Measurements from ENCODE around the gene OGFOD3. TPM values are rescaled to one million over a fixed set of nuclear protein-coding genes. Genes with fewer than 3 reads are reported as not detected.
"Not testable (repeated sequence)": the region's sequence is repeated elsewhere in the genome, so short reads cannot be mapped to it uniquely, and the experiment has no call there.

OGFOD3 gene
- total RNA-seq, 2 donors from 2014 or later = 24.9 to 27.4 TPM

GRCh38 chr17:82385559-82386254 lies 32.7 kb downstream of the OGFOD3 start:
- no peaks in the 10 kb centered on the region for H3K27me3 ChIP-seq (replicated peaks; ENCODE audit: insufficient read depth)
- H3K27ac ChIP-seq = no peak overlapping the region
- no peak for ATAC-seq (ENCODE audit: insufficient number of reproducible peaks, low FRiP score, low read depth)
- DNase-seq (ENCODE audit: low spot score) = no peak
- H3K36me3 ChIP-seq = no peaks in the 10 kb centered on the region
- no peak for TF ChIP-seq CTCF (IDR thresholded peaks at IDR 0.05)
- peak overlapping the region; percentile 23 for H3K4me3 ChIP-seq
- no peaks in the 10 kb centered on the region for H3K9me3 ChIP-seq
- peaks cover 14 to 42% of the 10 kb centered on the region in 2 donors for H3K4me1 ChIP-seq (ENCODE audit: control insufficient read depth in 1 of 2, low read depth in 2 of 2)

GRCh38 chr17:82384730-82385481 lies 33.5 kb downstream of the OGFOD3 start:
- H3K4me3 ChIP-seq = peak overlapping the region; percentile 30
- H3K27ac ChIP-seq = no peak overlapping the region
- H3K36me3 ChIP-seq = no peaks in the 10 kb centered on the region
- H3K9me3 ChIP-seq = no peaks in the 10 kb centered on the region
- no peak for ATAC-seq (ENCODE audit: insufficient number of reproducible peaks, low FRiP score, low read depth)
- peaks cover 14 to 48% of the 10 kb centered on the region in 2 donors for H3K4me1 ChIP-seq (ENCODE audit: control insufficient read depth in 1 of 2, low read depth in 2 of 2)
- H3K27me3 ChIP-seq (replicated peaks; ENCODE audit: insufficient read depth) = no peaks in the 10 kb centered on the region
- peak; percentile 45 for DNase-seq (ENCODE audit: low spot score)
- TF ChIP-seq CTCF (IDR thresholded peaks at IDR 0.05) = no peak

DNA sequence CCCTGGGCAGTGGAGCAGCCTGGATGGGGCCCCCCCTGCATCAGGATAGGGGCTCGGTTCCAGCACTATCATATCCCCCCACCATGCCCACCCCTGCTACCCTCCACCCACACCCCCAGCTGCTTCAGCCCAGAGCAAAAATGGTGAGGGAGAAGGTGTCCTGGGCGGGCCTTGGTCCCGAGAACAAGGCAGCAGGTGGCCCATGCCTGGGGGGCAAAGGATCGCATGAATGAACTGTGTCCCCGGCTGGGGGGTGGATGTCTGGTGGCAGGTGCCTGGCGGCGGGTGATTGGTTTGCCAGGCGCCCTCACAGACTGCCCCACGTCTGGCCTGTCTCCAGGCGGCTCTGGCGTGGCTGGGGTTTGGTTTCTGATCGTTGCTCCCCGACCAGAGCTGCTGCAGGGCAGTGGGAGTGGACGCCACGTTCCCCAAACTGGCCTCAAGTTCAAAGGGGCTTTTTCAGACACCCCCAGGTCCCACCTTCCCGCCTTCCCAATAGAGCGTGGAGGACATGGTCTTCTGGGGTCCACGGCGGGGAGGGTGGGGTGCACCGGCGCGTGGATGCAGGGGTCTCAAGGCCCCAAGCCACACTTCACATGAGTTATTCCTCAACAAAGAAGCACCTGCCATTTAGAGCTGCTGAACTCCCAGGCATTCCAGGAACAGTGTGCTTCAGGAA lies 34.2 kb downstream of the OGFOD3 start:
- H3K27ac ChIP-seq = no peak overlapping the region
- no peaks in the 10 kb centered on the region for H3K9me3 ChIP-seq
- no peak for TF ChIP-seq CTCF (IDR thresholded peaks at IDR 0.05)
- ATAC-seq (ENCODE audit: insufficient number of reproducible peaks, low FRiP score, low read depth) = no peak
- no peaks in the 10 kb centered on the region for H3K27me3 ChIP-seq (replicated peaks; ENCODE audit: insufficient read depth)
- H3K36me3 ChIP-seq = no peaks in the 10 kb centered on the region
- H3K4me3 ChIP-seq = no peak overlapping the region
- H3K4me1 ChIP-seq (ENCODE audit: control insufficient read depth in 1 of 2, low read depth in 2 of 2) = peaks cover 14 to 49% of the 10 kb centered on the region in 2 donors
- no peak for DNase-seq (ENCODE audit: low spot score)

GRCh38 chr17:82383411-82383810 lies 35.0 kb downstream of the OGFOD3 start:
- Histone ChIP-seq H3K27ac (no peak overlapping the region), H3K4me3 (no peak overlapping the region), H3K9me3 (no peaks in the 10 kb centered on the region), H3K27me3 (replicated peaks; ENCODE audit: insufficient read depth) (no peaks in the 10 kb centered on the region), H3K4me1 (ENCODE audit: control insufficient read depth in 1 of 2, low read depth in 2 of 2) (peaks cover 14 to 57% of the 10 kb centered on the region in 2 donors), H3K36me3 (no peaks in the 10 kb centered on the region)
- DNase-seq (ENCODE audit: low spot score) (no peak), ATAC-seq (ENCODE audit: insufficient number of reproducible peaks, low FRiP score, low read depth) (no peak)
- no peak for TF ChIP-seq CTCF (IDR thresholded peaks at IDR 0.05)

DNA sequence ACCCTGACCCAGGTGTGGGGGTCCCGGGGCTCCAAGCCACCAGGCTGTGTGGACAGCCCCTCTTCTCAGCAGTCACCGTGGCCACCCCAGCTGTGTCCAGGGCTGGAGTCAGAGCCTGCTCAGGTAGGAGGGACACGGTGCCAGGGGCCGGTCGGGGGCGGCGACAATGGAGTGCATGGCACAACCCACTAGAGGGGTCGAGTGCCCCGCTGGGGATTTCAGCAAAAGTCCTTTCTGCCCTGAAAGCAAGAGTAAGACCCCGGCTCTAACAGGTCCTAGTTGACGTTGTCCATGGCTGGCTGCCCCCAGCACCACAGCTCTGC lies 35.5 kb downstream of the OGFOD3 start:
- no peak for ATAC-seq (ENCODE audit: insufficient number of reproducible peaks, low FRiP score, low read depth)
- H3K27ac ChIP-seq = no peak overlapping the region

GRCh38 chr17:82382220-82382932 lies 36.0 kb downstream of the OGFOD3 start:
- H3K27me3 ChIP-seq (replicated peaks; ENCODE audit: insufficient read depth); ATAC-seq (ENCODE audit: insufficient number of reproducible peaks, low FRiP score, low read depth); DNase-seq (ENCODE audit: low spot score): not testable (repeated sequence)

More for the DNA sequence above, 35.5 kb downstream of the OGFOD3 start:
- H3K4me3 ChIP-seq = no peak overlapping the region
- H3K36me3 ChIP-seq = no peaks in the 10 kb centered on the region
- no peaks in the 10 kb centered on the region for H3K9me3 ChIP-seq
- TF ChIP-seq CTCF (IDR thresholded peaks at IDR 0.05) = no peak
- DNase-seq (ENCODE audit: low spot score) = no peak
- peaks cover 14 to 62% of the 10 kb centered on the region in 2 donors for H3K4me1 ChIP-seq (ENCODE audit: control insufficient read depth in 1 of 2, low read depth in 2 of 2)
- no peaks in the 10 kb centered on the region for H3K27me3 ChIP-seq (replicated peaks; ENCODE audit: insufficient read depth)

GRCh38 chr17:82381703-82382009 lies 36.7 kb downstream of the OGFOD3 start:
- H3K4me1 ChIP-seq (ENCODE audit: control insufficient read depth in 1 of 2, low read depth in 2 of 2) = peaks cover 14 to 60% of the 10 kb centered on the region in 2 donors
- not testable (repeated sequence) for H3K4me3 ChIP-seq; DNase-seq (ENCODE audit: low spot score); H3K9me3 ChIP-seq; H3K27me3 ChIP-seq (replicated peaks; ENCODE audit: insufficient read depth); ATAC-seq (ENCODE audit: insufficient number of reproducible peaks, low FRiP score, low read depth); H3K27ac ChIP-seq; H3K36me3 ChIP-seq

More at GRCh38 chr17:82382220-82382932, 36.0 kb downstream of the OGFOD3 start:
- not testable (repeated sequence) for H3K27ac ChIP-seq, H3K9me3 ChIP-seq, H3K36me3 ChIP-seq, H3K4me3 ChIP-seq
- peaks cover 14 to 63% of the 10 kb centered on the region in 2 donors for H3K4me1 ChIP-seq (ENCODE audit: control insufficient read depth in 1 of 2, low read depth in 2 of 2)

All from thoracic aorta (tissue), 2 donors.